Measurements from ENCODE around the gene INPP5E.

INPP5E gene

DNA sequence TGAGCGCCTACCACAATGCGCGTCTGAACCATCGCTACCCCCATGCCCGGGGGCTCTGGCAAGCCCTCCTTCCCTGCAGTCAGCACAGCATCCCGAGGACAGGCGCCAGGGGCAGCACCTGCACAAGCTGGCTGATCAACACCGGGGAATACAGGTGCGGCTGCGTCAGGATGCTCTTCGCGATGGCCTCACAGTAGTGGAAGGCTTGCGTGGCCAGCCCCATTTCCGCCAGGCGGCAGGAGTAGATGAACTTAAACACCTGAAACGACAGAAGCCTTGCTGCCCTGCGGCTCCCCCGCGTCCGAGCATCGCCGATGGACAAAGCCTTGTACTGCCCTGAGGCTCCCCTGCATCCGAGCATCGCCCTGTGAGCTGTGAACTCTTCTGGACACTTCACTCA is 17.7 kb upstream of the INPP5E start:
- no peaks in the 10 kb centered on the region for H3F3A ChIP-seq (ENCODE audit: low read depth)
- no peak overlapping the region for H3K4me2 ChIP-seq (ENCODE audit: low read depth, low read length, poor library complexity, severe bottlenecking)
- H3K4me1 ChIP-seq (ENCODE audit: insufficient read depth, low read length, poor library complexity, severe bottlenecking): no peaks in the 10 kb centered on the region
- no peak overlapping the region for H3K9ac ChIP-seq (ENCODE audit: low read depth, low read length, poor library complexity, severe bottlenecking)
- no peaks in the 10 kb centered on the region for H4K20me1 ChIP-seq (ENCODE audit: insufficient read depth, low read length, poor library complexity, severe bottlenecking)
- TF ChIP-seq EZH2phosphoT487 (IDR thresholded peaks at IDR 0.05; ENCODE audit: borderline replicate concordance): no peak
- TF ChIP-seq, protein P1, sequence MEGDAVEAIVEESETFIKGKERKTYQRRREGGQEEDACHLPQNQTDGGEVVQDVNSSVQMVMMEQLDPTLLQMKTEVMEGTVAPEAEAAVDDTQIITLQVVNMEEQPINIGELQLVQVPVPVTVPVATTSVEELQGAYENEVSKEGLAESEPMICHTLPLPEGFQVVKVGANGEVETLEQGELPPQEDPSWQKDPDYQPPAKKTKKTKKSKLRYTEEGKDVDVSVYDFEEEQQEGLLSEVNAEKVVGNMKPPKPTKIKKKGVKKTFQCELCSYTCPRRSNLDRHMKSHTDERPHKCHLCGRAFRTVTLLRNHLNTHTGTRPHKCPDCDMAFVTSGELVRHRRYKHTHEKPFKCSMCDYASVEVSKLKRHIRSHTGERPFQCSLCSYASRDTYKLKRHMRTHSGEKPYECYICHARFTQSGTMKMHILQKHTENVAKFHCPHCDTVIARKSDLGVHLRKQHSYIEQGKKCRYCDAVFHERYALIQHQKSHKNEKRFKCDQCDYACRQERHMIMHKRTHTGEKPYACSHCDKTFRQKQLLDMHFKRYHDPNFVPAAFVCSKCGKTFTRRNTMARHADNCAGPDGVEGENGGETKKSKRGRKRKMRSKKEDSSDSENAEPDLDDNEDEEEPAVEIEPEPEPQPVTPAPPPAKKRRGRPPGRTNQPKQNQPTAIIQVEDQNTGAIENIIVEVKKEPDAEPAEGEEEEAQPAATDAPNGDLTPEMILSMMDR (conservative IDR thresholded peaks at IDR 0.05; ENCODE audit: low read length): no peak
- no peak overlapping the region for H3K4me3 ChIP-seq (ENCODE audit: low read length, poor library complexity, severe bottlenecking)
- H3K27me3 ChIP-seq (ENCODE audit: insufficient read depth, low read length, poor library complexity, severe bottlenecking): no peaks in the 10 kb centered on the region
- H2AFZ ChIP-seq (ENCODE audit: low read length): no peak overlapping the region
- no peaks in the 10 kb centered on the region for H3K9me3 ChIP-seq (ENCODE audit: insufficient read depth, low read depth, low read length)
- no peaks in the 10 kb centered on the region for H3K9me2 ChIP-seq (replicated peaks; ENCODE audit: low read depth, low read length)
- peaks cover 80% of the 10 kb centered on the region; the same call in 1 of the 2 replicates for H3K36me3 ChIP-seq (ENCODE audit: insufficient read depth, low read length)
- H3K79me2 ChIP-seq (ENCODE audit: insufficient read depth, low read length): no peaks in the 10 kb centered on the region

GRCh38 chr9:136456258-136456657 is 16.6 kb upstream of the INPP5E start:
- Histone ChIP-seq H3K4me3 (ENCODE audit: low read length, poor library complexity, severe bottlenecking) (no peak overlapping the region), H3K79me2 (ENCODE audit: insufficient read depth, low read length) (no peaks in the 10 kb centered on the region), H3K4me2 (ENCODE audit: low read depth, low read length, poor library complexity, severe bottlenecking) (no peak overlapping the region), H3K9me2 (replicated peaks; ENCODE audit: low read depth, low read length) (no peaks in the 10 kb centered on the region), H3K4me1 (ENCODE audit: insufficient read depth, low read length, poor library complexity, severe bottlenecking) (no peaks in the 10 kb centered on the region), H2AFZ (ENCODE audit: low read length) (no peak overlapping the region), H3K36me3 (ENCODE audit: insufficient read depth, low read length) (peaks cover 78% of the 10 kb centered on the region; the same call in 1 of the 2 replicates), H3K9me3 (ENCODE audit: insufficient read depth, low read depth, low read length) (no peaks in the 10 kb centered on the region), H3K27me3 (ENCODE audit: insufficient read depth, low read length, poor library complexity, severe bottlenecking) (no peaks in the 10 kb centered on the region), H4K20me1 (ENCODE audit: insufficient read depth, low read length, poor library complexity, severe bottlenecking) (no peaks in the 10 kb centered on the region), H3K9ac (ENCODE audit: low read depth, low read length, poor library complexity, severe bottlenecking) (no peak overlapping the region), H3F3A (ENCODE audit: low read depth) (no peaks in the 10 kb centered on the region)
- no peak for TF ChIP-seq EZH2phosphoT487 (IDR thresholded peaks at IDR 0.05; ENCODE audit: borderline replicate concordance)
- TF ChIP-seq, protein P1 (conservative IDR thresholded peaks at IDR 0.05; ENCODE audit: low read length): no peak

- Histone ChIP-seq H3K9me2 (replicated peaks; ENCODE audit: low read depth, low read length) (no peaks in the 10 kb centered on the region), H3K9me3 (ENCODE audit: insufficient read depth, low read depth, low read length) (no peaks in the 10 kb centered on the region), H3K27me3 (ENCODE audit: insufficient read depth, low read length, poor library complexity, severe bottlenecking) (no peaks in the 10 kb centered on the region), H3K4me2 (ENCODE audit: low read depth, low read length, poor library complexity, severe bottlenecking) (no peak overlapping the region), H3F3A (ENCODE audit: low read depth) (no peaks in the 10 kb centered on the region), H2AFZ (ENCODE audit: low read length) (no peak overlapping the region), H3K79me2 (ENCODE audit: insufficient read depth, low read length) (no peaks in the 10 kb centered on the region), H3K9ac (ENCODE audit: low read depth, low read length, poor library complexity, severe bottlenecking) (no peak overlapping the region), H3K4me1 (ENCODE audit: insufficient read depth, low read length, poor library complexity, severe bottlenecking) (no peaks in the 10 kb centered on the region), H4K20me1 (ENCODE audit: insufficient read depth, low read length, poor library complexity, severe bottlenecking) (no peaks in the 10 kb centered on the region), H3K4me3 (ENCODE audit: low read length, poor library complexity, severe bottlenecking) (no peak overlapping the region), H3K36me3 (ENCODE audit: insufficient read depth, low read length) (peaks cover 79% of the 10 kb centered on the region; the same call in 1 of the 2 replicates)
- TF ChIP-seq EZH2phosphoT487 (IDR thresholded peaks at IDR 0.05; ENCODE audit: borderline replicate concordance): no peak
- TF ChIP-seq, protein P1 (conservative IDR thresholded peaks at IDR 0.05; ENCODE audit: low read length): no peak
These were observed 15.7 kb upstream of the INPP5E start for GRCh38 chr9:136455043-136456002.
